Measurements from ENCODE around the gene MPO.
A peak's percentile ranks its signal among the peaks of the same experiment; 100 is the strongest.

MPO gene

DNA sequence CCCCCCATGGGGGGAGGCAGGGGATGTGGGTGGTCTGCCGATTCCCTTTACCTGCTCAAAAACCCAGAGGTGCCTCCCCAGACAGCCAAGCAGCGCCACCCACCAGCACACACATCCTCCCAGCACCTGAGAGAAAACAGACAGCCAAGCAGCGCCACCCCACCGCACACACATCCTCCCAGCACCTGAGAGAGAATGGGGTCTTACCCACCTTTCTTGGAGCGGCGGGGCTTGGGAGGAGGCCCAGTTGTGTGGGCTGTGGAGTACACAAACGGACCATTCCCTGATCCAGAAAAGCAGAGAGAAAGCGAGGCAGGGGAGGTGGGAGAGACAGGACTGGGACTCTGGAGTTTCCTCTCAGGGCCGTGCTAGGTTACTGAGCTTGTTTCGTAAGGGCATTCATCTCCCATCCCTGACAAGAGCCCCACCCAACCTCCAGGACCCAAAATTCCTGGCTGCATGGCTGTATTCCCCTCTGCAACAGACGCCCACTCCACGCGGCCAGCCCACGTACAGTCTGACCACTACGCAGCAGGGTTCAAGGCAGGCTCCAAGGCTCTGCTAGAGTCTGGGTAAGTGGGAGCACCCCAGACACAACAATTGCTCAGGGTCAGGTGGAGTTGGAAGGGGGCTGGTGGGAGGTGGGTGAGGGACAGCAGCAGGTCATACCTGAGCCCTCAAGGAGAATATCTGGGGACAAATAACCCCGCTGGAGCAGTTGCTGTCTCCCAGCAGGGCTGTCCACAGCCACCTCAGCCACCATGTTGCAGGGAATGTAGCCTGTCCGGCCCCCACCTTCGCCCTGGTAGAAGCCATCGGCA, 25.6 kb upstream of the MPO start:
- DNase-seq, result no peak

DNA sequence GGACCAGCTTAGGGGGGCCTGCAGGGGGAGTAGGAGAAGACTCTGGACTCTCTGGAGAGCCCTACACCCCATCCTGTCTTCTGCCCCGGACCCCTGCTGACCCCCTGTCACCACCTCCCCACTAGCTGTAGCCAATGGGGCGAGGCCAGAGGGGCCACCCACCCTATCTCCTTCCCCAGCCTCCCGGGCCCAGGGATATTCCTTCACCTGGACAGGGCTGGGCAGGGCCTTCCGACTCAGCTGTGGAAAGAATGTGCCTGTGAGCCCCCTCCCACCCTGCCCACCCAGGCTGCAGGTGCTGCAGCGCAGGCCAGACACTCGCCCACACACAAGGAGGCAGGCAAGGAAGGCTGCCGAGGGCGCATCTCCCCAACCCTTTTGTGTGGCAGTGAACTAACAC, 24.9 kb upstream of the MPO start:
- no peak for DNase-seq

DNA sequence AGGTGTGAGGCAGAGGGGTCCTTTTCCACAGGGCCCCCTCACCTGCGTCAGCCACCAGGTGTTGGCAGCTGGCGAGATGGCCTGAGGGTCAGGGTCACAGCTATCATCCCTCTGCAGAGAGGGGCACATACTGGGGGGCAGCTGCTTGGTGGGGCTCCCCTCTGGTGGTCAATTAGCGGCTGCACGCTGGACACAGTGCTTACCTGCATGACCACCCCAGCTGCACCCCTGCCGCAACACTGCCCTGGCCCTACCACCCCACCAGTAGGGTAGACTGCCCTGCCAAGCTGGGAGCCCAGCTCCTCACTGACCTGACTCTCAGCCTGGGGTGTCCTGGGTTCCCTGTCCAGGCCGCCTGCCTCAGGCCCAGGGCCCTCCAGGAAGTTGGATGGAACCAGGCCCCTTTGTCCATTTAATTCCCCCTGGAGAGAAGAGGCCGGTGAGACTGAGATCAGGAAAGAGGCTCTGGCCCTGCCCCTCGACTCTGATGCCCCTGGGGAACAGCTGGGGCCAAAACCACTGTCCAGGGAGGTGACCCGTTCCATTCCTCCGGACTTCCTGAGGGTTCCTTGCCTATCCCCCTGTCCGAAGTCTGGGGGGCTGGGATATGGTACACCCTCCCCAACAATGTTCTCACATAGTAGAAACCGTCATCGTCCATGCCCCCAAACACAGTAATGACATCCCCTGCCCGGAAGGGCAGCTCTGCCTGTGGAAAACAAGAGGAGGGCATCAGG, 24.2 kb upstream of the MPO start:
- DNase-seq, result no peak

DNA sequence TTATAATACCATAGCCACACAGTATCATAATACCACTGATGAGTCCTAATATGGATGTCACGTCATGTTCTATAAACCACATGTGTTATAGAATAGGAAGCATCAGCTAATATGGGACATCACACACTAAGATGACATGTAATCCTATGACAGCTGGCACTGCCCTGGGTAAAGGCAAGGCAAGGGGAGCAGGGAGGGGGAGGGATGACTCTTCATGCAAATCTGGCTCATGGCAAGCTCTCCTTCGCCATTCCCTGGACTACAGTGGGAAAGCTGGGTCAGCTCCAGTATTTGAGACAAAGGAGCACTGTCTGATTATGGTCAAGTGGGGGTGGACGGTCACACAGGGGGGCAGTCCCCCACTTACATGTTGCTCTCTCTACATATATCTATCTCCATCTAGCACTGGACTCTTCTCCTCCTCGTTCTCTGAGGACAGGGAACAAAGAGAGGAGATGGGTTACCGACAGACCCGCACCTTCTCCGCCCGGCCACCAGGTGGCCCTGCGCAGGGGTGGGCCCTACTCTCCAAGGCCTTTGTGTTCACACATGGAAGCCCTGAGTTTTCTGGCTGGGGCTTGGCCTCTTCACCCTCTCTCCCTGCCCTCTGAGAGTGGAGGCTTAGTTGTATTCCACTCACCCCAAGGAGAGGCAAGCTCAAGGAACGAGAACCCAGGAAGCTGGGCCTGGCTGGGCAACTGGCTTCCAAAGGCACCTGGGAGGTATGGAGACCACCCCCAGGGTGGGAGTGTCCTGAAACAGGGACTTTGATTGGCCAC, 23.4 kb upstream of the MPO start:
- DNase-seq, result peak in 3 of 5 donors; percentile 51 to 55 (median 52)

DNA sequence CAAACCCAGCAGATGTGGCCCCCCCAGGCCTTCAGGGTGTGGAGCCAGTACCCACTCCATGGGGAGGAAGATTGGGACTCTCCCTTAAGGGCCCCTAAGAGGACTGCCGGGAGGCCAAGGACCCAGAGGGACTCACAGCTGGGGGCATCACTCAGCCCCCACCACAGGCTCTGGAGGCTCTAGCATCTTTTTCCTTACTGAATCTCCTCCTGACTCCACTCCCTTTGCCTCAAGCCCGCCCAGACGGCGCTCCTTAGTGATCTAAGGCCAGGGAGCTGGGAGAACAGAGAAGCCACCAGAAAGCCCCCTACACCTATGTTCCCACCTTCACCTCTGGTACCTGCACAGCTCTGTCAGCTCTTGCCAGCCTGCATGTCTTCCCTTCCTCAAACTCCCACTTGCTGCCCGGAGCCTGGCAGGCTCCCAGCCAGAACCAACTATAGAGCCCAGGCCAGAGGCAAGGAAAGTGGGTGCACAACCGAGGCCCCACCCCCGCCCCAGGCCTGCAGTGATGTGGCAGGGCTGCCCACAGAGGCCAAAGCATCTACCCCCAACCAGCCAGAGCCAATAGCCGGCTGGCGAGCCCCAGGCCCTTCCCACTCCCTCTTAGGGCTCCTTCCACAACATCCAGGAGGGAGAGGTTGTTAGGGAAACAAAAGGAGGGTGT, 22.3 kb upstream of the MPO start:
- no peak for DNase-seq

DNA sequence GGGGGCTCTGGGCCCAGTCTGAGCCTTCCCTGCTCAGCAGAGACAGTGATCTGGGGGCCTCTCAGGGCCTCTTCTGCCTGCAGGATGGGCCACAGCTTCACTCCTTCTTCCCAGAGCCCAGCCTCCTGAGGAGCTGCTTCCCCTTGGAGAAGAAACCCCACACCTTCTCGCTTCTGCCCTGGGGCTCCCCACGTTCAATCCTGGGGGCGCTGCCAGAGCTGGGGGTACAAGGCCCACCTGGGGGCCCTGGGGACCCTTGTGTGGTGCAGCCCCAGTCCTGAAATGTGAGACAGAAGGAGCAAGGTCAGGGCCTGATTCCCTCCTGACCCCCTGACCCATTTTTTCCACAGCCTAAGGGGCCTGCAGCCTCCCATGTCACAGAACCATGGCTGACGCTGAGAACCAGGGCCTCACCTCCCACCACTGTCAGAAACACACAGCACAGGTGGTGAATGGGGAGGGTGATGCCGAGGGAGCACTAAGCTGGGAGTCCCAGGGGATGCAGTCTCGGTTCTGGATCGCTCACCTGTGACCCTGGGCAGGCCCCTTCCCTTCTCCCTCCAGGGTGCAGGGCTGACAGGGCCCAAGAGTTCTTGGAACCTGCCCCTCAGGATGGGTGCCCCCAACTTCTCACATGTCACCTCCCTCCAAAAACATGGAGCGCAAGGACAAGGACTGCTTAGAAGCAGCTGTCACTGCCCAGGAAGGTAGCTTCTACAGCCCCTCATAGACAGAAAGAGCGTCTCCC, 21.6 kb upstream of the MPO start:
- DNase-seq, result no peak

DNA sequence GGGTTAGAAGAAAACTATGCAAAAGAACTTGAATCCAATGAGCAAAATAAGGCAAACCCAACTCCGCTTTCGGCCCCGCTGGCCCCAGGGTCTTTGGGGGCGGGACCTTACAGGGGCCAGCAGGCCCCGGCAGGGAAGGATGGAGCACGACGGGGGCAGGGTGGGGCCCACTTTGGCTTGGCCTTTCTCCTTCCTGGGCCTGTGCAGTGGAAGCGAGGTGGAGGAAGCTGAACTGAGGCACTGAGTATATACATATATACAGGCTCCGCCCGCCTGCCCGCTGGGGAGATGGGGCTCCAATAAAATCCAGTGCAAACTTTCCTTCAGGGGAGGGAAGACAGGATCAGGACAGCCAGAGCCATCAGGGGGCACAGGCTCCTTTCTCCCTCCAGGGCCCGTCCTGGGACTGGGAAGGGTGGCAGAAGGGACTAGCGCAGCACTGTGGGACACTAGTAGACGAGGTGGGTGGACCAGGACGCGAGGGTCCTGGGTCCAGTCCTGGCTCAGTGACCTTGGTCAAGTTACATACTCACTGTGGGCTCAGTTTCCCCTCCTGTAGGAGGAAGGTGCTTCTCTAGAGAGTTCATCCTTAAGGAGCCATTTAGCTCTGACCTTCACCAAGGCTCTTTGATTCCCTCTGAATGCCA, 20.9 kb upstream of the MPO start:
- no peak for DNase-seq

DNA sequence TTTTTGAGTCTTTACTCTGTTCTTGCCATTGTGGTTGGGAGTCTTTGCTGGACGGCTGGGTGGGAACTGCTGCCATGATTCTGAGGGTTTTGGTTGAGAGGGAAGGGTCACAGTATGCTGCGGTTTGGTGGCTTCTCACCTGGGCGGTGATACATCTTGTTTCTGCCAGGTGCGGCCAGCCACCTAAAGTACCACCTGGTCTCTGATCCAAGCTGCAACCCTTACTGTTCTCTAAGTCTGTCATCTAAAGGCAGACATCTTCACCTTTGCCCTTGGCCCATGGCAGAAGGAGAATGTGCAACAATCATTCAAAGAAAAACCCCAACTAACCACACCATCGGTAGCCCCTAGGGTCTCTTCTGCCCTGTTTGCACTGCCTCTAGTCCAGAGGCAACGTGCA, 19.6 kb upstream of the MPO start:
- DNase-seq, result no peak

DNA sequence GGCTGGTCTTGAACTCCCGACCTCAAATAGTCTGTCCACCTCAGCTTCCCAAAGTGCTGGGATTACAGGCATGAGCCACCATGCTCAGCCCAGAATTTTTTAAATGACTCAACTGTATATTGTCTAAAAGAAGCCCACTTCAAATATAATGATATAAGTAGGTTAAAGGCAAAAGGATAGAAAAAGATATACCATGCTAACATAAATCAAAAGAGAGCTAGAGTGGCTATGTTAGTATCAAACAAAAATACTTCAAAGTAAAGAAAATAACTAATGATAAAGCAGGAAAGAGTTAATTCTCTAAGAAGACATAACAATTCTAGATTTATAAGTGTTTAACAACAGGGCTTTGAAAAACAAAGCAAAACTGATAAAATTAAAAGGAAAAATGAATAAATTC, 13.3 kb upstream of the MPO start:
- DNase-seq, result no peak

DNA sequence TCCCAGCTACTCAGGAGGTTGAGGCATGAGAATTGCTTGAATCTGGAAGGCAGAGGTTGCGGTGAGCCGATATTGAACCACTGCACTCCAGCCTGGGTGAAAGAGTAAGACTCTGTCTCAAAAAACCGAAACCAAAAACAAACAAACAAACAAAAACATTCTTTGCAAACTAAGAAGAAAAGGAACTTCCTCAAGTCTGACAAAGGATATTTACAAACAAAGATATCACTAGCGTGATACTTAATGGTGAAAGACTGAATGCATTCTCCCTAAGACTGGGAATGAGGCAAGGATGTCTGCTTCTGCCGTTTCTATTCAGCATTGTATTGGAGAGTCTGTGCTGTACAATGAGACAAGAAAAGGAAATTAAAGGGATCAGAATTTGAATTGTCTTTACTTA, 10.5 kb upstream of the MPO start:
- no peak for DNase-seq

DNA sequence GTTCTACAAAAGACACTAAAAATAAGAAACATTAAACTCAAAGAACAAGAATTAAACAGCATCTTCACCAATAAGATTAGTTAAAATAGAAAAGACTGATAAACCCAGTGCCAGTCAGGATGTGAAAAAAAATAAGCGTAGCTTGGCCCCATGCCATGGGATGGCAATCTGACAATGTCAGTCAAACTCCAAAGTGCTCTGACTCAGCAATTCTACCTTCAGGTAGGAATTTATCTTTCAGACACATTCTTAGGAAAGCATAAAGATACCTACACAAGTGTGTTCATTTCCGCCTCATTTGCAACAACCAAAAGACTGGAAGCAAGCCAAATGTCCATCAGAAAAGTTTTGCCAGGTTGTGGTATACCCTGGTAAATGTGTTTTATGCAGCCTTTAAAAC, 9.1 kb upstream of the MPO start:
- no peak for DNase-seq

DNA sequence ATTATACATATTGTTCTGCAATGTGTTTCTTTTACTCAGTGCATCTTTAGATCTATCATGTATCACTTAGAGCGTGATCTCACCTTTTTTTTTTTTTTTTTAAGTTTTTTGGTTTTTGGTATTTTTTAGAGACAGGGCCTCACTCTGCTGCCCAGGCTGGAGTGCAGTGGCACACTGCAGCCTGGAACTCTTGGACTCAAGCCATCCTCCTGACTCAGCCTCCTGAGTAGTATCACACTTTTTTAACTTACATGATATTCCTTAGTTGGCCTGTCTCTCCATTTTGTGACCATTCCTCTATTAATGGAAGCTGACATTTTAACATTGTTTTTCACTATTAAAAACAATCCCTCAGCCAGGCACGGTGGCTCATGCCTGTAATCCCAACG, 4.7 kb upstream of the MPO start:
- no peak for DNase-seq

DNA sequence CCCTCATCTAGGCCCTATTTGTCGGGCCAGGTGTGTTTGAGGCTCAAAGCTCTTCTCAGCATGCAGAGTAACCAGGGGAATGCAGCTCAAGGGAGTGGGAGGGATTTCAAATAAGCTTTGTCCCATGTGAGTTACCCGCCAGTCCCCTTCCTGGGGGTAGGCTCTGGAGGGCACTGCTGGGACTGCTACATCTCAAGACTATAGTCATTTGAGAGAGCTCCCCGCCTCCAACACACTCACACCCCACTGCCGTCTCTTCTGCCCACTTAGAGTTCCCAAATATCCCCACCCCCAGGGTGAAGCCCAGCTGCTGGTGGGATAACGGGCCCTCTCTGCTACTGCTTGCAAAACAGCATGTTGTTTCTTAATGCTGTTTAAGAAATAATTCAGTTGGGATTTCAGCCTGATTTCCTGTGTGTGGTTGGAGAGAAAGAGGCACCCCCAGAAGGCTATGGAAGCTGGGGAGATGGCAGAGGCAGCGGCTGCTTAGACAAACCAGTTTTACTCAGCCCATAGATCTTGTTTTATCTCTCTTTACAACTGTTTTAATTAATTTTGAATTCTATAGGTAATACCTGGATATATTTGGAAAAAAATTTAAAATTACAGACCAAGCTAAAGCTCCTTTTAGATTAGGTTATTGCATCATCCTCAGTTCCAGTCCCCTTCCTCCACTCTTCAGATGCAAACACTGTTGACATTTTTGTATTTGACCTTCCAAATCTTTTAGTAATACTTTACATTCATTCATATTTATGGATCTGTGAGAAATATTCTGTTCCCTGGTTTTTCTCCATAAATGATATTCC, 4.1 kb upstream of the MPO start:
- no peak for DNase-seq

DNA sequence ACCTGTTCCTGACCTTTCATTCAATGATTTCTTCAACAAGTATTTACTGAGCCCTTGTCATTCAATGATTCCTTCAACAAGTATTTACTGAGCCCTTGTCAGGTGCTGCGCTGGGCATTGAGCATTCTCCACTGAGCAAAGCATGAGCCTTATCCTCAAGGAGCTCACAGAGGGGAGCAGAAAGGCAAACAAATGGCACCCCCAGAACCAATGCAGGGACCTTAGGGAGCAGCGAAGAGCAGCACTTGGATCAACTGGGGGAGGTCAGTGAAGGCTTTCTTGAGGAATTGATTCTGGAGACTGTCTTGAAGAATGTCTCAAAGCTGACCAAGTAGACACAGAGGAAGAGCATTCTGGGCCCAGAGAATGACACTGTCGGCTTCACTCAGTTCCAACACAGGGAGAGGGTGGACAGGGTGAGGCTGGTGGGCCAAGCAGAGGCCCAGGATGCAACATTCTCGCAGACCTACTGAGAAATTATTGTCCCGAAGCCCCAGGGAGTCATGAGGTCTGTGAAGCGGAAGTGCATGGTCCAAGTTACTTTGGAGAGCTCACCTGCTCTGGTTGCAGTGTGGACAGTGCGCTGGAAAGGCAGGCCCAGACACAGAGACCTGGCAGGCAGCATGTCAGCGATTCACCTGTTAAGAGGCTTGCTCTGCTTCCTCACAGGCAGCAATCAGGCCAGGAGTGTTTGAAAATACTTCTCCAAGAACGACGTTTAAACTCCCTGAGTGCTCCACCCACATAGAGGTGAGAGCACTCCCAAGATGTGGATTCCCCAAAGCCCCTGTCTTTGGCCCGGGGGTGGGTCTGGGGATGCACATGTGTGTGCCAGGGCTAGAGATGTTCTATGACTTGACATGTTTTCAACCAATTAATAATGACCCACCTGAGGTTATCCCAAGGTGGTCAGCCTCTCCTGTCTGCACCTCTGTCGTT, 3.2 kb upstream of the MPO start:
- DNase-seq, result no peak

DNA sequence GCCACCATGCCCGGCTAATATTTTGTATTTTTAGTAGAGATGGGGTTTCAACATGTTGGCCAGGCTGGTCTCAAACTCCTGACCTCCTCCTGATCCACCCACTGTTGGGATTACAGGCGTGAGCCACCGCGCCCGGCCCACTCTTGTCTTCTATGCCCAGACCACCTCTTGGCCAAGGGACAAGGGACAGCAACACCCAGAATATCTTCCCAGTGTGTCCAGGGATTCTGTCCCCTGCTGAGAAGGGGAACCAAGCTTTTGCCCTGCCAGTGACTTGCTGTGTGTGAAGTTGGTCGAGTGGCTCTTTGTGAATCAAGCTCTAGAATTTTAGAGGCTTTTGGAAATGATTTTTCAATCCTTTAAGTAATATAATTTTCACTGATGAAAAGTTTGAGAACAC, 1.7 kb upstream of the MPO start:
- DNase-seq, result no peak

DNA sequence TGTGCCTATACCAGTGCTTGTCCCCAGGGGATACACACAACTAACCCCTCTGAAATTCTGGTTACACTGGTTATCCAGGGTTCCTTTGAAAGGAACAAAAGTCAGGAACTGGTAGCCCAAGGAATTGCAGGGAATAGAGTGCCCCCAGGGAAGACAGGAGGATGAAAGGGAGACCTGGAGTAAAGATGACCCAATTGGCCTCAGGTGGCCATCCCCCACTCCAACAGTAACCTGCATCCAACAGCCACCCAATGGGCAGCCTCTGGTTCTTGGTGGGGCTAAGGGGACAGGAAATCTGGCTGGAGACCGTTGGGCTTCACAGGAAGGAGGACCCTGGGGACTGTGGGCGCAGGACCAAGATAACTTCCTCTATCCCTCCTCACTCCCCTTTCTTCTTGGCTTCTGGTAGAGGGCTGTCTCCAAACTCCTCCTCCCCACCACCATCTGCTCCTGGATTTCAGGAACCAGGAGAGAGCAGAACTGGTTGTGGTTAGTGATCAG, 826 bp upstream of the MPO start:
- no peak for DNase-seq

DNA sequence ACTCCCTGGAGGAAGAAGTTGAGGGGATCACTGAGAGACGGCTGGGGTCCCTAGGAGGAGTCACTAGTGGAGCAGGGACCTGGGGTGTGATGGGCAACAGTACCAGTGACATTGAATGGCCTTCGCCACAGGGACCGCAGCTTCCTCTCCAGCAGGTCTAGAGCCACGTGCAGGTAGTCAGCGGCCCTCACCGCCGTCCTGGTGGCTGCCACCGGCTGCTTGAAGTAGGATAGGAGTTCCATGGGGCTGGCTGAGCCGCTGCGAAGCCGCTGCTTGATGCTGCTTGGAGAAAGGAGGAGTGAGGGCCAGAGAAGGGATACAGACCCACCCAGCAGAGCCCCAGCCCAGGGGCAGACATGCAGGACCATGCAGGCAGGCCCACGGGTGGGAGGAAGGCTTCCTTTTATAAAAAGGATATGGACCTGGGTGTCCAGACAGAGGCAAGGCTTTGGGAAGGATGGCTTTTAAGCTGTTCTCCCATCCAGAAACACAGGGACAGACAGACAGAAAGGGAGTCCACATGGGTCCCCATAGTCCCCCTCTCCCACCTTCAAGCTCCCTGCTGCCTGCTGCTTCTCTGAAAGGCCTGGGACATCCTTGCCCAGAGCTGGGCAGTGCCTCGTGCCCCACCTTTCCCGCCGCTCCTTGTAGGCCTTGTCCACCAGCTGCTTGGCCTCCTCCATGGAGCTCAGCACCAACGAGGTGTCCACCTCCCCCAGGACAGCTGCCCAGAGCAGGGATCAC, 827 bp downstream of the MPO start:
- DNase-seq, result no peak

DNA sequence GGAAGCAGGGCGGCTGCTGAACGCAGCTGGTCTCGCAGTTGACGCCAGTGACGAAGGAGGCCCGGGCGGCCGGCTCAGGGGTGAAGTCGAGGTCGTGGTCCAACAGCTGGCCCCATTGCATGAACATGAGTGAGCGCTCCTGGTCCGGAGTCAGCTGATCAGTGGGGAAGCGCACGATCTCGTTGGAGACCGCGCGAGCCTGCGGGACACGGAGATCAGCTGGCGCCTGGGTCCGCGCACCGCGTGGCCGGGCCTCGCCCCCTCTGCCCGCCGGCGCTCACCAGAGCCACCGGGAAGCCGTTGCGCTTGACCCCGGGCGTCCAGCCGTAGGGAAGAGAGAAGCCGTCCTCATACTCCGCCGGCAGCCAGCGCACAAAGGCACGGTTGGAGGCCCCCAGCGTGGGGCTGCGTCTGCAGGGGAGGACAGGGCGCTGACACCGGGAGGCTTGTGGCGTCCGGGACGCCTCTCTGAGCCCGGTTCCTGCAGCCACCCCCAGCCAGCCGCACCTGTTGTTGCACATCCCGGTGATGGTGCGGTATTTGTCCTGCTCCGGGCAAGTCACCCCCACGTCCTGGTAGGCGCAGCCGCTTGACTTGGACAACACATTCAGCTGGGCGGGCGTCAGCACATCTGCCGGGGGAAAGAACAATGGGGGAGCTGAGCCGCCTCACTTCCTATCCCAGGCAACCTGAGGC, 1.6 kb downstream of the MPO start:
- no peak for DNase-seq

All from T-helper 1 cell (primary cell).